Thyroid gland (tissue), 4 donors: ENCODE data around the gene CDC45.

Source experiments
- POLR2A ChIP-seq, 2 donors: fragments of 450-650 bp; IDR thresholded peaks; one replicate each; pipeline ENCODE4 v1.6.1; 2017; ENCODE audit warnings: antibody characterized with exemption in 2 of 2, mild to moderate bottlenecking in 2 of 2, moderate library complexity in 1 of 2
- TF ChIP-seq, protein P1 (sequence below), 6 experiments: fragments of 200-600 bp in 3 of 6; fragments of 450-650 bp in 3 of 6; sonication (generic) in 3 of 6; IDR thresholded peaks; one replicate each; pipeline ENCODE4 v1.5.1; 2016 to 2019; ENCODE audit warnings: antibody characterized with exemption in 6 of 6, mild to moderate bottlenecking in 2 of 6, inconsistent platforms in 1 of 6, moderate library complexity in 1 of 6

GRCh38 chr22:19548964-19549363, 69.2 kb downstream of the CDC45 start:
- TF ChIP-seq, protein P1, sequence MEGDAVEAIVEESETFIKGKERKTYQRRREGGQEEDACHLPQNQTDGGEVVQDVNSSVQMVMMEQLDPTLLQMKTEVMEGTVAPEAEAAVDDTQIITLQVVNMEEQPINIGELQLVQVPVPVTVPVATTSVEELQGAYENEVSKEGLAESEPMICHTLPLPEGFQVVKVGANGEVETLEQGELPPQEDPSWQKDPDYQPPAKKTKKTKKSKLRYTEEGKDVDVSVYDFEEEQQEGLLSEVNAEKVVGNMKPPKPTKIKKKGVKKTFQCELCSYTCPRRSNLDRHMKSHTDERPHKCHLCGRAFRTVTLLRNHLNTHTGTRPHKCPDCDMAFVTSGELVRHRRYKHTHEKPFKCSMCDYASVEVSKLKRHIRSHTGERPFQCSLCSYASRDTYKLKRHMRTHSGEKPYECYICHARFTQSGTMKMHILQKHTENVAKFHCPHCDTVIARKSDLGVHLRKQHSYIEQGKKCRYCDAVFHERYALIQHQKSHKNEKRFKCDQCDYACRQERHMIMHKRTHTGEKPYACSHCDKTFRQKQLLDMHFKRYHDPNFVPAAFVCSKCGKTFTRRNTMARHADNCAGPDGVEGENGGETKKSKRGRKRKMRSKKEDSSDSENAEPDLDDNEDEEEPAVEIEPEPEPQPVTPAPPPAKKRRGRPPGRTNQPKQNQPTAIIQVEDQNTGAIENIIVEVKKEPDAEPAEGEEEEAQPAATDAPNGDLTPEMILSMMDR (IDR thresholded peaks at IDR 0.05) = no peak
- TF ChIP-seq POLR2A (IDR thresholded peaks at IDR 0.05) = no peak
